Hematopoietic multipotent progenitor cell treated with erythropoietin and hydrocortisone succinate and interleukin-3 and kit ligand, for 4 days (in vitro differentiated cells): ENCODE measurements around the gene SBNO1.
"Not testable (repeated sequence)": the region's sequence is repeated elsewhere in the genome, so short reads cannot be mapped to it uniquely, and the experiment has no call there.

Source experiments
- DNase-seq: peaks from one replicate; pipeline ENCODE4 v3.0.0-alpha.2; 2015

SBNO1 gene

DNA sequence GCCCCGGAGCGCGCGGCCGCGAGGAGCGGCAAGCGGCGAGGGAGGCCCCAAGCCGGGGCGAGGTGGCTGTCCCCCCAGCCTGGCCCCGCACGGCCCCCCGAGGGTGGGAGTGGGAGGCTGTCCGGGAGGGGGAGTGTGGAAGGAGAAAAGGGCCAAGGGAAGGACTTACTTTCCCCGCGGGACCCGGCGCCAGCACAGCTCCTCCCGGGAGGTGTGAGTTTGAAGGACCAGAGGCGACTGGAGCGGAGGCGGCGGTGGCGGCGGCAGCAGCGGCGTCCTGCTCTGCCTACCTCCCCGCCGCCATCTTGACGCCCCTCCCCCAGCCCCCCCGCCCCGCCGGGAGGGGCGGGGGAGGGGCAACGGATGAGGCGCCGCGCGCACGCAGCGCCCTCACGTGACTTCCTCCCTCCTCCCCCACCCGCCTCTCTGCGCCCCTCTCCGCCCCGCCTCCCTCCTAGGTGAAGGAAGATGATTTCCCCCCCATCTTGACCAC is at the start of gene SBNO1:
TSS of gene SBNO1 (minus strand) at position 316 of the 493 bp plus-strand sequence. CDS start 14,406 bp downstream, outside the sequence.
- DNase-seq, result peak; percentile 96

DNA sequence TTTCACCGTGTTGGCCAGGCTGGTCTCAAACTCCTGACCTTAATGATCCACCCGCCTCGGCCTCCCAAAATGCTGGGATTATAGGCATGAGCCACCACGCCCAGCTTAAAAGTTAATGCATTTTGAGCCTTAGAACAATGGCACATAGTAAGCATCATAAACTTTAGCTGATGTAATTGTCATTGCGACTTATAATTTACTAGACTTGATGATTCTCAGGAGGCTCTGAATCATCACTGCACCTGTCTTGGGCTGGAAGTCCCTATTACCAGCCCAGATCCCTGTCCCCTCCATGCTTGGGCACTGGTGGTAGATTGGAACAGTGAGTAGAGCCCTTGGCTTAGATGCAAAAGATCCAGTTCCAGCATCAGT is 45.4 kb upstream of the SBNO1 start:
- no peak for DNase-seq

DNA sequence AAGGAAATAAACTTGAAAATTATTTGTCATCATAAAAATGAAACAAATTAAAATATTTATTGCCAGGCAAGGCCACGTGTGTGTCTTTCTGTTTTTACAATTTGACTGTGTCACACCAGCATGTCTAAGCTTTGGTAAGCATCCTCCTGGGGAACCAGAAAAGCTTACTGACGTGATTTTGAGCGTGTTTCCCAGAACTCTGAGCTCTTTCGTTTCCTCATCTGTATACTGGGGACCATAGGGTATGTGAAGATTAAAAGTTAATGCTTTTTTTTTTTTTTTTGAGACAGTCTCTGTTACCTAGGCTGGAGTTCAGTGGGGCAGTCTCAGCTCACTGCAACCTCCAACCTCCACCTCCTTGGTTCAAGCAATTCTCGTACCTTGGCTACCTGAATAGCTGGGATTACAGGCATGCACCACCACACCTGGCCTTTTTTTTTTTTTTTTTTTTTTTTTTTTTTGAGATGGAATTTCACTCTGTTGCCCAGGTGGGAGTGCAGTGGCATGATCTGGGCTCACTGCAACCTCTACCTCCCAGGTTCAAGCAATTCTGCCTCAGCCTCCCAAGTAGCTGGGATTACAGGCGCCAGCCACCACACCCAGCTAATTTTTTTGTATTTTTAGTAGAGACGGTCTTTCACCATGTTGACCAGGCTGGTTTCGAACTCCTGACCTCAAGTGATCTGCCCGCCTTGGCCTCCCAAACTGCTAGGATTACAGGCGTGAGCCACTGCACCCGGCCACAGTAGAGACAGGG is 44.8 kb upstream of the SBNO1 start:
- DNase-seq, result not testable (repeated sequence)

DNA sequence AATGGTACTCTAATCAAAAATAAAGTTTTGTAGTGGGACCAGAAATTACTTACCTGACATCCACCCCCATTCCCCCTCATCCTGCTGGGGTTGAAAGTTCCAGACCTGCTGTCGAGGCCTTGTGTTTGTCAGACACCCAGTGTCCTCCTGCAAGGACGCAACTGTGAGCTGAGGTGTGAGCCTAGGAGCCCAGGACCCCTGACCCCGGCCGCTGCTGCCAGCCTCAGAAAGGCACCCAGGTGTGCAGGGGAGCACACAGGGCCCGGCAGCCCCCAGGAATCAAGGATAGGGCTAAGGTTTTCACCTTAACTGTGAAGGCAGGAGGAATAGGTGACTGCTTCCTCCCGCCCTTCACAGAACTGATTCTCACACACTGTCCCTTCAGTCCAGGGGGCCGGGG is 44.0 kb upstream of the SBNO1 start:
- DNase-seq, result not testable (repeated sequence)

DNA sequence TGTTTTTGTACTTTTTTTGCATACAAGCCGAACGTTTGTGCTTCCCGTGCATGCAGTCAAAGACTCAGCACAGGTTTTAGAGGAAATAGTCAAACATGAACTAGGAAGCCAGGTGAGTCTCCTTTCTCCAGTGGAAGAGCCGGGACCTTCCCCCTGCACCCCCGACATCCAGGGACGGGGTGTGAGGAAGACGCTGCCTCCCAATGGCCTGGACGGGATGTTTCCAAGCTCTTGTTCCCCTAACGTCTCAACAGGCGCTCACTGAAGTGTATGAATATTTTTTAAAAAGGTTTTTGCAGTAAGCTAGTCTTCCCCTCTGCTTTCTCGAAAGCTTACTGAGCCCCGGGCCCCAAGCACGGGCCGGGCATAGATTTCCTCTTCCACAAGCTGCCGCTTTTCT is 43.3 kb upstream of the SBNO1 start:
- not testable (repeated sequence) for DNase-seq

DNA sequence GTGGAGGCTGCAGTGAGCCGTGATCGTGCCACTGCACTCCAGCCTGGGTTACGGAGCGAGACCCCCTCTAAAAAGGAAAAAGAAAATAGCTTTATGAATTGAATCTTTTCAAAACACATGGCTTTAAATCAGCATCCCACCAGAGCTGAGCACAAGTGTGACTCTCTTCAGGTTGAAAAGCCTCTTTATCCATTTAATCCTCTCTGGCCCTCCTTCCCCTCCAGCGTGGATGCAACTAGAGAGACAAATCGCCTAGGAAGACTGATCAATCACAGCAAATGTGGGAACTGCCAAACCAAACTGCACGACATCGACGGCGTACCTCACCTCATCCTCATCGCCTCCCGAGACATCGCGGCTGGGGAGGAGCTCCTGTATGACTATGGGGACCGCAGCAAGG is 42.6 kb upstream of the SBNO1 start:
- not testable (repeated sequence) for DNase-seq

DNA sequence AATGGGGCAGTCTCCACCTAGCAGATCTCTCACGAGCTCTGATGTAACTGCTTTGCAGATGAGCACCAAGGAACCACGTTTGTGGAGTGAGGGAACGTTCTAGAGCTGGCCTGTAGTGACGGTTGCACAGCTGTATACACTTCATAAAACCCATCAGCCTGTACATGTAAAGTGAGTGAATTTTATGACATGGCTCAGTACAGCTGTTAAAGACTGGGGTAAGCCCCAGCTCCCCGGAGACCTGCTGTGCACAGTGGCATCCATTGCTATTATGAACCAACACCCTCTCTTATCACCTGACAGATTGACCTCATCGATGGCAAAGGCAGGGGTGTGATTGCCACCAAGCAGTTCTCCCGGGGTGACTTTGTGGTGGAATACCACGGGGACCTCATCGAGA is 39.9 kb upstream of the SBNO1 start:
- no peak for DNase-seq

DNA sequence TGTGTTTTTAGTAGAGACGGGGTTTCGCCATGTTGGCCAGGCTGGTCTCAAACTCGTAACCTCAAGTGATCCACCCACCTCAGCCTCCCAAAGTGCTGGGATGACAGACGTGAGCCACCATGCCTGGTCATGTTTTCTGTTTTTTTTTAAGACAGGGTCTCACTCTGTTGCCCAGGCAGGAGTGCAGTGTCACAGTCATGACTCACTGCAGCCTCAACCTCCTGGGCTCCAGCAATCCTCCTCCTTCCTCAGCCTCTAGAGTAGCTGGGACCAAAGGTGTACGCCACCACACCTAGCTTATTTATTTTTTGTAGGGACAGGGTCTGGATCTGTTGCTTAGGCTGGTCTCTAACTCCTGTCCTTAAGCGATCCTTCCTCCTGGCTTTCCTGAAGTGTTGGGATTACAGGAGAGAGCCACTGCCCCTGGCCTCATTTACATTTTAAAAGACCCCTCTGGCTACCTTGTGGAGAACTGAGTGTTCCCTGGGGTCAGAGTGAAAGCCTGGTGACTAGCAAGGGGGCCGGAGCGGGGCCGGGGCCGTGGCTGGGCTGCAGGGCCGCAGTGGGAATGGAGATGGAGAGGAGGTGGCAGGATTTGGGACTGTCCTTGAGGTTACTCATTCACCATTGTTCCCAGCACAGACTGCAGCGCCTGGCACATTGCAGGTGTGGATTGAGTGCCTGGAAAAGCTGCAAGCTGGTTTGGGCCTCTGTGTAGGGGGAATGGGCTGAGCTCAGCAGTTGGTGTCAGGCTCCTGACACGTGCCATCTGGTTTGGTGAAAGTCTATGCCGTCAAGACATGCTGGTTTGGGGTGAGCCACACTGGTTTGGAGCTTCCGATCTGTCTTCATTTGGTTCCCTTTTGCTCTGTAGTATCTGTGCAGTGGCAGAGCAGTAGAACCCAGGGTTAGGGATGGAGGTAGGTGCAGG is 37.4 kb upstream of the SBNO1 start:
- DNase-seq, result no peak

DNA sequence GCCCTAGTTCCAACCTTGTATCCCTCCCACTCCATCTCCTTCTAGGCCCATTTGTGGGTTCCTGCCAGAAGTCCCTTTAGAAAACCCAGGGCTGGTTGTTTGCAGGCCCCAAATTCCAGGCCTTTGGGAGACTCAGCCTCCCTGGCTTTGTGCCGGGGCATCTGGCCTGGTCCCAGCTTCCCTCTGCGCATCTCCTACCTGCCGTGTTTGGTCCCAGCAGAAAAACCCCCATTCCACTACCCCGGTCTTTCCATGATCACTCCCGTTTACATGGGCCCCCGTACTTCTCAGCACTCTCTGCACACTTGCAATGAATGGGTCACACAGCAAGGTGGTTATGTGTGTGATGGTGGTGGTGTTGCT is 34.6 kb upstream of the SBNO1 start:
- no peak for DNase-seq

DNA sequence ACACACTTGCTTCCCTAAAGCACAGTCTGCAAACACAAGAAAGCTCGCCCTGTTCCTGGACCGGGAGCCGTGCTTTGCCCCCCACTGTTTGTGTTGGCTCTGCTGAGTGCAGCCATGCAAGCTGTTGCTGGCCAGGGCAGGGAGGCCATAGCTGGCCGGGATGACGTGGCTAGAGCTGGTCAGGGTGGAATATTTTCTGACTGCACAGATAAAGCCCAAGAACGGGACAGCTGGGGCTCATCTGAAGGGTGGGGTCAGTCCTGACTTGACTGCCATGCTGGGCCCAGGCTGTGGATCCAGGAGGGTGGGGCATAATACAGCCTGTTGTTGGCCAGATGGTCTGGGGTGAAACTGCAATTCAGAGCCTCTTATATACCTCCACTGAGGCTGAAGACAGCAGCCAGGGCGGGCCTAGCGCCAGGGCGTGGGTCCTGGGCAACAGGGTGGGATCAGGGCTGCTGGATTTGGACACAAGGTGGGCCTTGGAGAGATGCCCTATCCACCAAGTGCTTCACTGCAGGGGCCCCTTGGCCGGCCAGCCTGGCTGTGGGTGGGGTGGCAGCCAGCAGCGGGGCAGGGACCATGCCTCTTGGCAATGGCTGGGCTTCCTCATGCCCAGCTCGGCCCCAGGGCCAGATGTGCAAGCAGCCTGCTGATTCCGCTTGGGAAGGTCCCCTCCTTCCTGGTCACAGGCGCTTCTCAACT is 34.1 kb upstream of the SBNO1 start:
- no peak for DNase-seq

DNA sequence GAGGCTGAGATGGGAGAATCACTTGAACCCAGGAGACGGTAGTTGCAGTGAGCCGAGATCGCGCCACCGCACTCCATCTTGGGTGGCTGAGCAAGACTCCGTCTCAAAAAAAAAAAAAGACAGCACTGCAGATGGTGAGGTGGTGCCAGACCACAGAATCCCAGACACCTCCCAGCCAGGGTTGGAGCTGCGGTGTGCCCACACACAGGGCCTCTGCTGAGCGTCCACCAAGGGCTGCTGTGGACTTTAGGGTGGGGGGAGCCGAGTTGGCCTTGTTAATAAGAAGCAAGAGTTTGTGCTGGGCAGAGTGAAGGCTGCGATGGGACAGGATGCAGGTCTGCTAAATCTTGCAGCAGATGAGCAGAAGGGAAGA is 33.5 kb upstream of the SBNO1 start:
- no peak for DNase-seq

DNA sequence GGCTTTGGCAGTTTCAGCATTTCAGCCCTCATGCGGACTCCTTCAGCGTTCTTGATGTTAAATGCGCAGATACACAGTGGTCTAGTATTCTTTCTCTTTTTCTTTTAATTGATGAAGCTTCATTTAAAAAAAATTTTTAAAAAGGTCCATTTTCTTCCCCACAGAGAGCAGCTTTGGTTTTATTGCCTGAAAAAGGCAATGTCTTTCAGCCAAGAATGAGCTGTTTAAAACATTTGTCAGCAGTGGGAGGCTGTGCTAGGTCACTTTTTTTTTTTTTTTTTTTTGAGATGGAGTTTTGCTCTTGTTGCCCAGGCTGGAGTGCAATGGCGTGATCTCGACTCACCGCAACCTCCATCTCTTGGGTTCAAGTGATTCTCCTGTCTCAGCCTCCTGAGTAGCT is 32.8 kb upstream of the SBNO1 start:
- DNase-seq, result no peak

DNA sequence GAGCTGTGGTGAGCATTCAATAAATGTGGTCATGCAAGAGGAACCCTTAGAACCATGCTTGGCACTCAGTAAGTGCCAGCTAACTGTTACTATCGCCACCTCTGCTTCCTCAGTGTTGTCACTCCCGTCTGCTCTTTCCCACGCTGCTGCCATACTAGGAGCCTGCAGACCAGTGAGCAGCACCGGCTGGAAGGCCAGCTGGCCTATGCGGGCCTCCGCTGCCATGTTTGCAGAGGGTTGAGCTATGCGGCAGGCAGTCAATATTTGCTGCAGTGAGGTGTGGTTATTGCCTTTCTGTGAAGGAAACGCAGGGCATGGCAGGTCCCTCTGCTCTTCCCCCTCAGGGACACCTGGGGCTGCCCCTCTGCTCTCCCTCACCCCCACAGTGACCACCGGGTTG is 32.3 kb upstream of the SBNO1 start:
- DNase-seq, result no peak

DNA sequence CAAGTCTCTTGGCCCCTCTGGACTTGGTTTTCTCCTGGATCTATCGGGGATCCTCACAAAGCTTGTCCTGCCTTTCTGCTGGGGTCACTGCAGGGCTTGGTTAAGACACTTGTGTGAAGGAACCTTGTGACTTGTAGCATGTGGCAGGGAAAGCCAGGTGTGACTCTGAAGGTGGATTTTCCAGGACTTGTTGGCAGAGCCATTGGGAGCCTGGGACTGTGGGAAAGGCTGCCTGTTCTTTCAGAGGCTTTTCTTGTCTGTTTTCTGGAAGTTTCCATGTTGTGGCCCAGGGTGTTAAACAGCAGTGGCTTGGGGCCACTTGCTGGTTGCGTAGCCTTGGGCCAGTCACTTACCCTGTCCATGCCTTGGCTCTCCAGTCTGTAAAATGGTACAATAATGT is 31.9 kb upstream of the SBNO1 start:
- DNase-seq, result no peak

DNA sequence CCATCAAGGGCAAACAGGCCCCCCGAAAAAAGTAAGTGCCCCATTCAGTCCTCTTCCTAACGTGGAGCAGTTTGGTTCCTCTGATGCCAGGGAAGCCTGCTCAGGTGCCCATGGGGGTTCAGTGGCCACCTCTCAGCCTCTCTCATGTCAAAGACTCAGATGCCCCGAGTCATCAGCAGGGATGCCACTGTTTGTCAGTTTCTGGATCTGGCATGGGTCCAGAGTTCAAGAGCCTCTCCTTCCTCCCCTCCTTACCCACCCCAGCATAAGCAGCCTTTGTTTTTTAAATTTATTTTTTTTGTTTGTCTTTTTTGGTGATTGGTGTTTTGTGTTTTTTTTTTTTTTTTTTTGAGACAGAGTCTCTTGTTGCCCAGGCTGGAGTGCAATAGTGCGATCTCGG is 30.6 kb upstream of the SBNO1 start:
- DNase-seq, result peak; percentile 31

DNA sequence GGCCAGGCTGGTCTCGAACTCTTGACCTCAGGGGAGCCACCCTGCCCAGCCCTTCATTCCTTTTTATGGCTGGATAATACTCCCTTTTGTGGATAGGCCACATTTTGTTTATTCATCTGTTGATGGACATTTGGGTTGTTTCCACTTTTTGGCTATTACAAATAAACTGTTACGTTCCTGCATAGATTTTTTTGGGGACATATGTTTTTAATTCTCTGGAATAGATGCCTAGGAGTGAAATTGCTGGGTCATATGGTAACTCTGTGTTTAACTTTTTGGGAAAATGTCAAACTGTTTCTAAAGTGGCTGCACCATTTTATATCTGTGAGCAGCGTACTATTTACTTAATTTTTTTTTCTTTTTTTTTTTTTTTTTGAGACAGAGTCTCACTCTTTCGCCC is 29.1 kb upstream of the SBNO1 start:
- no peak for DNase-seq

DNA sequence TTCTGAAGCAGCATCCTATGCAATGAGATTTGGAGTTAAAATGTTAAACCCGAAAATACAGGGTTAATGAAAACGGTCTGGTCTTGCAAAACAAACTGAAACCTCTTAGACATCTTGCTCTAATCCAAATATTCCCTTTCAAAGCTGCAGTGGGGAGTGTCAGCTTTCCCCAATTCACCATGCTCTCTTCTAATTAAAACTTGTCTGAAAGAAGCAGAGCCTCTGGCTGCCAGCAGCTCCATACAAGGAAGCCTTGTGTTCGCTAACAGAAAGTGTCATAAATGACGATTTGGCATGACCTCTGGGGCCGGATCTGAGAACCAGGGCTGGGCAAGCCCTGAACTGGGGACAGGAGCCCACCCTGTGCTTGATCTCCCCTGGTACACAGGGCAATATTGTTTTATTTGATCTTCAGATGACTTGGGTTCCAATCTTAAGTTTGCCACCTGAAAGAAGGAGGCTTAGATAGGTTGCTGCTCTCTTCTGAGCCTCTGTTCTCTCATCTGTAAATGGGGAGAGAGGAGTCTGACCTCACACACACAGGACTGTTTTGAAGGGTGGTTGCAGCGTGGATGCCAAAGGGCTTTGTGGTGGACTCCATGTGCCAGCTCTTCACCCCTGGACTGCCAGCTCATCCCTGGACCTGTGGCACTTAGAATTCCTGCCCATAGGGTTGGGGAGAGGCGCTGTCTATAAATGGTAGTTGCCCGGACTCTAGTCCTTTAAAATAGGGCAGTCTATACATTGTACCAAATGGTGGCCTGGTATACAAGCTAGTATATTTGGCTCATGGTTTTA is 27.1 kb upstream of the SBNO1 start:
- DNase-seq, result no peak

DNA sequence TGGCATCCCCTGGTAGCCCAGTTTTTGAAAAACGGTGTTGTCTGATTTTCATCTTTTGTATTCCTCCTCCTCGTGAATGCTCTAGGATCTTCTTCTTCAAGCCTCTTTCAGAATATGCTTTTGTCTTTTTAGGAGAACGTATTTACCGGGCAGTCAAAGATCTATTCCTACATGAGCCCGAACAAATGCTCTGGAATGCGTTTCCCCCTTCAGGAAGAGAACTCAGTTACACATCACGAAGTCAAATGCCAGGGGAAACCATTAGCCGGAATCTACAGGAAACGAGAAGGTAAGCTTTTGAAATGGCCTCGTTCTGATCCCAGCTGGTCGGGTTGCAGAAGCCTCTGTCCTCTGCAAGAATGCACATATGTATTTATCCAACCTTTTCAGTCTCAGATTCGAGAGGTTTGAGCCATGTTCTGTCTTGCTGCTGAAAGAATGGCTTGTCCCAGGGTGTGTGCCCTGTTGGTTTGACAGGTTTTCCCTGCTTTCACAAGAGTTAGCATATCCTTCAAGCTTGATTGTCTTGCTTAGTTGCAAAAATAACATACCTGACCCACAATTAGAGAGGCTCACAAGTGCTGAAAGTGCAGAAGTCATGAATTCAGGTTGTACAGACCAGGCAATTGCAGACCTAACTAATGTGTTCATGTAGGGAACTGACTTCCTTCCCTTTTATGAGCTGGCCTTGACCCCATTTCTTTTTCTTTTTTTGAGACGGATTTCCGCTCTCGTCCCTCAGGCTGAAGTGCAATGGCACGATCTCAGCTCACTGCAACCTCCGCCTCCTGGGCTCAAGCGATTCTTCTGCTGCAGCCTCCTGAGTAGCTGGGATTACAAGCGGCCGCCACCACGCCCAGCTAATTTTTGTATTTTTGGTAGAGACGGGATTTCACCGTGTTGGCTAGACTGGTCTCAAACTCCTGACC is 26.1 kb upstream of the SBNO1 start:
- peak; percentile 63 for DNase-seq

DNA sequence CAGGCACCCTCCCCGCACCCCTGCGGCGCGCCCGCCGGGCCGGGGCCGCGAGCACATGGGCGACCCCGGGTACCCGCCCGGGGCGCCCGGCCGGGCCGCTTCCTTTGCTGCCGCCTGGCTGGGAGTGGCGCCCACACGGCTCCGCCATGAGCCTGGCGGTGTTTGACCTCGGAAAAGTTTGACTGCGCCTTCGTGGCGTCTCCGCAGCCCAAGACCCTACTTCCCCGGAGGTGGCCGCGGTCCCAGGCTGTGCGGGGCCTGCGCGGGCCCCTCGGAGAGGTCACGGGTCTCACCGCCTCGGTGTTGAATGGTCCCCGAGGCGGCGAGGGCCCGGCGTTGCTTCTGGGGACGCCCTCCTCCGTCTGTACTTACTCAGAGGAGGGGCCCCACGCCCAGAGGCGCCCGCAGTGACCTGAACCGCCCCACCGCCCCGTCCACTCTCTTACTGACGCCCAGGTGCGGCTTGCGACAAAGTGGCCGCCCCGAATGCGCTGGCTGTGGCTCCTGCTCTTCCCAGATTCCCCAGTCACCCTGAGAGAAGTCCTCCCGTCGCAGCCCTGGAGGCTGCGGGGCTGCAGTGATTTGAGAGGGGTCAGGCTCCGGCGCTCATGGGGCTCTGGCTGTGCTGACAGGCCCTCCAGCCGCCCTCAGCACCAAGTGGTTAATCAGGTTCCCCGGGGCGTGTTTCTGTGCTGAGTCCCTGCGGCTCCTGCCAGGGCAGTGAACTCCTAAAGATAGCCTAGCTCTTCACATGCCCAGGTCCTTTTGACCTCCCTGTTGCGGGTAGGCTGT is 25.1 kb upstream of the SBNO1 start:
- DNase-seq, result peak; percentile 63

DNA sequence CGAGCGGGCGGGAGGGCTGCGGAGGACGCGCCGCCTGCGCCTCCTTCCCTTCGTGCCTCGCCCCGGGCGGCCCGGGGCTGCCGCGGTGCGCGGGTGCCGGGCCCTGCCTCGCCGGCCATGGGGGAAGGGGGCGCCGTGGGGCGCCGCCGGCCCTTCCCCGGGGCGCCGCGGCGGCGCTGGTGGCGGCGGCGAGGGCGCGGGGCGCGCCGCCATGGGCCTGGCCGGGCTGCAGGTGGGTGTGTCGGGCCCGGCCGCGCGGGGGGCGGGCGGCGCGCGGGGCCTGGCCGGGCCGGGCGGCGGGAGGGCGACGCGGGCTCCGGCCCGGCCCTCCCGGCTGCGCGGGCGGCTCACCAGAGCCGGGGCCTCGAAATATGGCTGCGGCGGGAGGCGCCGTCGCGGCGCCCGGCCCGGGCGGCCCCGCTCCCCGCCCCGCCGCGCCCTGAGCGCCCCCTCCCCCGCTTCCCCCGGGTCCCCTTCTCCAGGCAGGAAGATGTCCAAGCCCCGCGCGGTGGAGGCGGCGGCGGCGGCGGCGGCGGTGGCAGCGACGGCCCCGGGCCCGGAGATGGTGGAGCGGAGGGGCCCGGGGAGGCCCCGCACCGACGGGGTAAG is 24.4 kb upstream of the SBNO1 start:
- DNase-seq, result no peak
